ENCODE data around the gene NUBP2.

The NUBP2 gene

DNA sequence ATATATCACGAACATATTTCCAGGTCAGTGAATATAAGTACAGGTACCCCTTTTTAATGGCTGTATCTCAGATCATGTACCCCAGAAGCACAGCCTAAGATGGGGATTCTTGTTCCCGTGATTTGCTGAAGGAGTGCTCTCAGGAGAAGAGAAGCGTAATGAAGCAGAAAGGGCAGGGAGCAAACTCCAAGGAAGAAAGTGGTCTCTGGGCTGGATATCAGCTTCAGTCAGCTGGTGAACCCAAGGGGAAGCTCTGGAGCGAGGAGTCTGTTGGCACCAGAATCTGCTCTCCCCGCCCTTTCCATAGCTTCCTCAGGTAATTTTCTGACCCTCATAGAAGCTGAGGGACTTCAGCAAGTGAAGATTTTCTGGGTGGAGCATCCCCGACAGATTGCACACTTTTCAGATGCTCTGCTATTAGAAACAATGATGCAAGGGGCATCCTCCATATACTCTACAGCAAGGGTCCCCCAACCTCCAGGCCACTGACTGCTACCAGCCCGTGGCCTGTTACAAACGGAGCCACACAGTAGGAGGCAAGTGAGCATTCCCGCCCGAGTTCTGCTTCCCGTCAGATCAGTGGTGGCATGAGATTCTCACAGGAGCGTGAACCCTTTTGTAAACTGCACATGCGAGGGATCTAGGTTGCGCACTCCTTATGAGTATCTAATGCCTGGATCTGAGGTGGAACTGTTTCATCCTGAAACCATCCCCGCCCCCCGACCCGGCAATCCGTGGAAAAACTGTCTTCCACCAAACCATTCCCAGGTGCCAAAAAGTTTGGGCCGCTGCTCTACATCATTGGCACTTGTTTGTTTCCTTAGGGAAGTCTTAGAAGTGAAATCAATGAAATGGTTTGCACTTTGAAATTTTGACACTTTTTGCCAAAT is 48.7 kb downstream of the NUBP2 start:
- DNase-seq = no peak

- no peak for DNase-seq
Observed at GRCh38 chr16:1832838-1833454, 50.2 kb downstream of the NUBP2 start.

DNA sequence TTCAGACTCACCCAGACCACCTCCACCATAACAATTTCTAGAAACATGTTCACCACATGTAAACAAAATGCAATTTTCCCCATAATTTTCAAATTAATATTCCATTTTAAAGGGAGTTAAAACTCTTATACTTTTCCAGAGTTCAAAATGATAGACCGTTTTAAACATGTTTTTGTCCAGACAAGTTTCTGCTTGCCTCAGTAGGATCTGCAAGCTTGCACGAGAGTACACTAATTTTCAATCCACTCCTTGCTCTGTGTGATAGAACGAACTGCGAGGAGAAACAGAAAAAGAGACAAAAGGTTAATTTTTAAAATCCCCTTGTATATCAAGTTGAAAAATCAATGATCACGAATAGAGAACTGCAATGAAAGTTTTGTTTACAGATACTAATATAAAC is 51.3 kb downstream of the NUBP2 start:
- no peak for DNase-seq
